GM12872 (cell line): ENCODE results near the gene ADAP1.

Source experiments
- CTCF ChIP-seq: IDR thresholded peaks from 3 replicates; pipeline ENCODE4 v1.5.1; 2011; ENCODE audit warnings: low read depth, mild to moderate bottlenecking, low read length, moderate library complexity; ENCODE audit not compliant: insufficient read depth

The ADAP1 gene

GRCh38 chr7:889025-889390, 65.5 kb downstream of the ADAP1 start:
- no peak for TF ChIP-seq CTCF

GRCh38 chr7:888081-889024, 66.1 kb downstream of the ADAP1 start:
- TF ChIP-seq CTCF, result no peak

GRCh38 chr7:887488-887820, 67.0 kb downstream of the ADAP1 start:
- TF ChIP-seq CTCF, result no peak

GRCh38 chr7:886626-887487, 67.6 kb downstream of the ADAP1 start:
- TF ChIP-seq CTCF, result no peak

DNA sequence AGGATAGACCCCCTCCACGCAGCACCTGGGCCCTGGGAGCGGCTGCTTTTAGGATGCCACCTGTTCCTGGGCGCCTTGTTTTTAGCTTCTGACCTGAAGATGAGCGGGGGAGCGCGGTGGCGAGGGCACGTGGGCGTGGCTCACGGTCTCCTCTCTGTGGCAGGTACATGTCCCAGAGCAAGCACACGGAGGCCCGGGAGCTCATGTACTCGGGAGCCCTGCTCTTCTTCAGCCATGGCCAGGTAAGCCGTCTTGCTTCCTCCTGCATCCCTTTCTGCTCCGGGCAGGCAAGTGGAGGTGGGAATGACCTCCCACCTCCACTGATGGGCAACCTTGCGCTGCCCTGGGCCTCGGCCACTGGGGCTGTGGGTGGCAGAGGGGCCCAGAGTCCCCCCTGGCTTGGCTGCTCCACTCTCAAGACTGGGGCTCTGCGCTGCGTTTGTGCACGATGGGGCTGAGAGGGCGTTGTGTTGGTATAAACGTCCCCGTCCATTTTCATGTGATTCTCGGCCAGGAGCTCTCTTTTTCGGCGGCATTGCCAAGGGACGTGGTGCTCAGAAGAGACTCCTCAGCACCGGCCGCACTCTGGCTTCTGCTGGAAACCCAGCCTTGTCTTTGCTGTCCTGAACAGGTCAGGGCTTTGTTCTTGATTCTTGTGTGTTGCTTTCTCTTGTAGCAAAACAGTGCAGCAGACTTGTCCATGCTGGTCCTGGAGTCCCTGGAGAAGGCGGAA, 68.4 kb downstream of the ADAP1 start:
- no peak for TF ChIP-seq CTCF

GRCh38 chr7:885261-885892, 69.1 kb downstream of the ADAP1 start:
- TF ChIP-seq CTCF, result no peak
